Panc1 (cell line): ENCODE measurements around the gene TEX22. TPM values are rescaled to one million over a fixed set of nuclear protein-coding genes. Genes with fewer than 3 reads are reported as not detected.

ENCODE experiments used
- ATAC-seq: fragments of 200-7000 bp; cut with Tn5 transposase; 2 replicates; pipeline ENCODE4 v1.9.1; 2020; ENCODE audit warnings: mild to moderate bottlenecking, moderate library complexity
- BruUV-seq: library from RNA; stranded (reverse); fragments of 400-500 nt; replicated peaks from 2 replicates; lab custom pipeline; 2021; lab: Mats Ljungman, UMichigan
- CTCF ChIA-PET: fragments of 300-600 bp; sonication (Branson Sonifier 250); formaldehyde crosslinking; loops from one replicate; lab custom pipeline; 2022; ENCODE audit warnings: antibody characterized with exemption; lab: Charles Lee
- POLR2A ChIA-PET: fragments of 300-600 bp; sonication (Branson Sonifier 250); formaldehyde crosslinking; loops from one replicate; lab custom pipeline; 2022; ENCODE audit warnings: antibody characterized with exemption; lab: Charles Lee
- DNase-seq: peaks from one replicate; pipeline ENCODE4 v3.0.0-alpha.2; 2010; ENCODE audit warnings: low read depth, low spot score
- H3K27ac ChIP-seq: 2 replicates; pipeline ENCODE4 v1.5.1; 2011; ENCODE audit warnings: mild to moderate bottlenecking, low read length, inconsistent platforms
- H3K27me3 ChIP-seq: fragments of 200-500 bp; sonication (Bioruptor generic); 2 replicates; pipeline ENCODE4 v1.6.0; 2014; ENCODE audit warnings: low read length, inconsistent platforms; ENCODE audit not compliant: control insufficient read depth, insufficient read depth
- H3K36me3 ChIP-seq: fragments of 200-500 bp; sonication (Bioruptor generic); 2 replicates; pipeline ENCODE4 v1.5.1; 2014; ENCODE audit warnings: inconsistent platforms, mild to moderate bottlenecking, low read length, moderate library complexity; ENCODE audit not compliant: control insufficient read depth, insufficient read depth
- H3K4me1 ChIP-seq: 2 replicates; pipeline ENCODE4 v1.5.1; 2011; ENCODE audit warnings: inconsistent platforms, mild to moderate bottlenecking, low read length, moderate library complexity; ENCODE audit not compliant: control insufficient read depth, insufficient read depth
- H3K4me3 ChIP-seq, 2 experiments: 2 replicates each; pipeline ENCODE4 v1.5.1; 2011 to 2012; ENCODE audit warnings: low read depth in 2 of 2, low read length in 2 of 2, mild to moderate bottlenecking in 2 of 2, inconsistent platforms in 1 of 2, moderate library complexity in 1 of 2
- H3K9me3 ChIP-seq: fragments of 200-500 bp; sonication (Bioruptor generic); 2 replicates; pipeline ENCODE4 v1.5.1; 2014; ENCODE audit warnings: low read depth, mild to moderate bottlenecking, inconsistent platforms, low read length, moderate library complexity; ENCODE audit not compliant: control insufficient read depth, insufficient read depth
- CTCF ChIP-seq: fragments of 450-650 bp; IDR thresholded peaks from 2 replicates; pipeline ENCODE4 v1.5.1; 2017; ENCODE audit warnings: mild to moderate bottlenecking
- POLR2AphosphoS5 ChIP-seq: IDR thresholded peaks from 2 replicates; pipeline ENCODE4 v1.6.1; 2012; ENCODE audit warnings: mild to moderate bottlenecking, low read depth, low read length, moderate library complexity
- SIN3A ChIP-seq: IDR thresholded peaks from 2 replicates; pipeline ENCODE4 v1.6.1; 2012; ENCODE audit warnings: low read depth, mild to moderate bottlenecking, low read length, moderate library complexity, borderline replicate concordance; ENCODE audit not compliant: insufficient read depth
- TCF7L2 ChIP-seq: IDR thresholded peaks from 2 replicates; pipeline ENCODE4 v1.6.1; 2011; ENCODE audit warnings: mild to moderate bottlenecking, low read depth, low read length, inconsistent platforms
- in situ Hi-C: cut with HindIII; loops from 2 replicates; pipeline ENCODE4 v1.10.0; 2016; ENCODE audit warnings: low sequenced_read_pairs, low pct_unique_long_range_greater_than_20kb
- intact Hi-C: fragments of 100-400 bp; cut with micrococcal nuclease; formaldehyde crosslinking; loops from one replicate; pipeline ENCODE4 v1.10.0; 2022; ENCODE audit not compliant: unreplicated experiment
- total RNA-seq: library from RNA; stranded (reverse); gene quantifications from one replicate; pipeline ENCODE4 v1.2.1, GENCODE V29; 2021; ENCODE audit not compliant: unreplicated experiment
- TF ChIP-seq, protein P1 (sequence below), 2 experiments: IDR thresholded peaks; 2 replicates each; pipeline ENCODE4 v1.6.1; 2011 to 2012; ENCODE audit warnings: low read depth in 2 of 2, control low read depth in 1 of 2, low read length in 1 of 2, mild to moderate bottlenecking in 1 of 2, moderate library complexity in 1 of 2; ENCODE audit not compliant: insufficient read depth in 1 of 2

Gene TEX22
- total RNA-seq, 1 experiment from 2014 or later = 2.9 TPM

DNA sequence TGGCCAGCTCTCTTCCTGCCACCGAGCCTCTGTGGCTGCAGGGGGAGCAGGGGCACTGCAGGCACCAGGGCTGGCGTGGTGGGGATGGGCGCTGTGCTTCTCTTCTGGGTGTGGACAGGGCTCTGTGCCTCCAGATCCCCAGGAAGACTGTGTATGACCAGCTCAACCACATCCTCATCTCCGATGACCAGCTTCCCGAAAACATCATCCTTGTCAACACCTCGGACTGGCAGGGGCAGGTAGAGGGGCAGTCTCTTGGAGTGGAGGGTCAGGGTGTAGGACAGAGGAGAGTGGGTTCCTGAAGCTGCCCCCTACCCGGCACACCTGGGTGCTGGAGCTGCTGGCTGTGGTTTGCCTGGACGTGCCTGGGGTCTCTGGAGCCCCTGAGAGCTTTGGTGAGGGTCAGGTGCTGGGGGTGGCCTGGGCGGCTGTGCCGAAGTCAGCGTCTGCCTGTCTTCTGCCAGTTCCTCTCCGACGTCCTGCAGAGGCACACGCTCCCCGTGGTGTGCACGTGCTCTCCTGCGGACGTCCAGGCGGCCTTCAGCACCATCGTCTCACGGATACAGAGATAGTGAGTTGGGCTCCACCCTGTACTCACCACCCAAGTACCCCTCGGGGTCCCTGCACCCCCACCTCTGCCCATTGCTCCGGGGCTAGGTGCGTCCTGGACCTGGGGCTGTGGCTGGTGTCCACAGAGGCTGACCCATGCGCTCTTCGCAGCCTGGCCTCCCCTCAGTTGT is 15.8 kb upstream of the TEX22 start:
- Histone ChIP-seq H3K27ac (no peak overlapping the region), H3K9me3 (no peaks in the 10 kb centered on the region), H3K4me3 (no peak overlapping the region), H3K36me3 (no peaks in the 10 kb centered on the region), H3K4me1 (no peaks in the 10 kb centered on the region), H3K27me3 (no peaks in the 10 kb centered on the region)
- TF ChIP-seq TCF7L2 (no peak), CTCF (no peak), SIN3A (no peak), POLR2AphosphoS5 (no peak)
- TF ChIP-seq, protein P1, sequence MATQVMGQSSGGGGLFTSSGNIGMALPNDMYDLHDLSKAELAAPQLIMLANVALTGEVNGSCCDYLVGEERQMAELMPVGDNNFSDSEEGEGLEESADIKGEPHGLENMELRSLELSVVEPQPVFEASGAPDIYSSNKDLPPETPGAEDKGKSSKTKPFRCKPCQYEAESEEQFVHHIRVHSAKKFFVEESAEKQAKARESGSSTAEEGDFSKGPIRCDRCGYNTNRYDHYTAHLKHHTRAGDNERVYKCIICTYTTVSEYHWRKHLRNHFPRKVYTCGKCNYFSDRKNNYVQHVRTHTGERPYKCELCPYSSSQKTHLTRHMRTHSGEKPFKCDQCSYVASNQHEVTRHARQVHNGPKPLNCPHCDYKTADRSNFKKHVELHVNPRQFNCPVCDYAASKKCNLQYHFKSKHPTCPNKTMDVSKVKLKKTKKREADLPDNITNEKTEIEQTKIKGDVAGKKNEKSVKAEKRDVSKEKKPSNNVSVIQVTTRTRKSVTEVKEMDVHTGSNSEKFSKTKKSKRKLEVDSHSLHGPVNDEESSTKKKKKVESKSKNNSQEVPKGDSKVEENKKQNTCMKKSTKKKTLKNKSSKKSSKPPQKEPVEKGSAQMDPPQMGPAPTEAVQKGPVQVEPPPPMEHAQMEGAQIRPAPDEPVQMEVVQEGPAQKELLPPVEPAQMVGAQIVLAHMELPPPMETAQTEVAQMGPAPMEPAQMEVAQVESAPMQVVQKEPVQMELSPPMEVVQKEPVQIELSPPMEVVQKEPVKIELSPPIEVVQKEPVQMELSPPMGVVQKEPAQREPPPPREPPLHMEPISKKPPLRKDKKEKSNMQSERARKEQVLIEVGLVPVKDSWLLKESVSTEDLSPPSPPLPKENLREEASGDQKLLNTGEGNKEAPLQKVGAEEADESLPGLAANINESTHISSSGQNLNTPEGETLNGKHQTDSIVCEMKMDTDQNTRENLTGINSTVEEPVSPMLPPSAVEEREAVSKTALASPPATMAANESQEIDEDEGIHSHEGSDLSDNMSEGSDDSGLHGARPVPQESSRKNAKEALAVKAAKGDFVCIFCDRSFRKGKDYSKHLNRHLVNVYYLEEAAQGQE (IDR thresholded peaks at IDR 0.05; ENCODE audit: insufficient read depth in 1 of 2, low read depth in 2 of 2, low read length in 1 of 2) = no peak
- in situ Hi-C loops = no loop called here
- ChIA-PET CTCF (no interaction called here), POLR2A (no interaction called here)
- ATAC-seq (no peak), DNase-seq (no peak)
- no TSS peak for BruUV-seq
- intact Hi-C loops = no loop called here

GRCh38 chr14:105383083-105383730 is 15.1 kb upstream of the TEX22 start:
- ATAC-seq = no peak
- in situ Hi-C loops (no loop called here), intact Hi-C loops (no loop called here)
- H3K9me3 ChIP-seq = no peaks in the 10 kb centered on the region
- ChIA-PET CTCF (no interaction called here), POLR2A (no interaction called here)
- H3K36me3 ChIP-seq = no peaks in the 10 kb centered on the region
- H3K27ac ChIP-seq = no peak overlapping the region
- H3K4me3 ChIP-seq = no peak overlapping the region
- DNase-seq = no peak
- no TSS peak for BruUV-seq
- no peaks in the 10 kb centered on the region for H3K4me1 ChIP-seq
- no peak for TF ChIP-seq CTCF
- no peak for TF ChIP-seq SIN3A
- no peak for TF ChIP-seq TCF7L2
- TF ChIP-seq, protein P1 (IDR thresholded peaks at IDR 0.05; ENCODE audit: insufficient read depth in 1 of 2, low read depth in 2 of 2, low read length in 1 of 2) = no peak
- TF ChIP-seq POLR2AphosphoS5 = no peak
- H3K27me3 ChIP-seq = no peaks in the 10 kb centered on the region
